ENCODE results near the gene CACNA2D3. TPM values are rescaled to one million over a fixed set of nuclear protein-coding genes. Genes with fewer than 3 reads are reported as not detected.

Gene CACNA2D3
- total RNA-seq, 1 experiment from 2014 or later = 1.6 TPM

- Histone ChIP-seq H3K27me3 (ENCODE audit: control insufficient read depth, insufficient read depth, low read length) (no peaks in the 10 kb centered on the region), H3K36me3 (replicated peaks; ENCODE audit: control insufficient read depth, insufficient read depth, low read length) (peaks cover 1% of the 10 kb centered on the region; the same call in 1 of the 2 replicates), H3K4me3 (ENCODE audit: insufficient read depth, low read depth, low read length) (no peak overlapping the region)
- DNase-seq = no peak
Measured at GRCh38 chr3:54871867-54872266, 749.5 kb downstream of the CACNA2D3 start.

- no peak for DNase-seq
- Histone ChIP-seq H3K36me3 (replicated peaks; ENCODE audit: control insufficient read depth, insufficient read depth, low read length) (peaks cover 1% of the 10 kb centered on the region; the same call in 1 of the 2 replicates), H3K27me3 (ENCODE audit: control insufficient read depth, insufficient read depth, low read length) (no peaks in the 10 kb centered on the region), H3K4me3 (ENCODE audit: insufficient read depth, low read depth, low read length) (no peak overlapping the region)
Measured at GRCh38 chr3:54873059-54874010, 751.0 kb downstream of the CACNA2D3 start.

GRCh38 chr3:54874816-54875556 is 752.6 kb downstream of the CACNA2D3 start:
- no peak overlapping the region for H3K4me3 ChIP-seq (ENCODE audit: insufficient read depth, low read depth, low read length)
- no peak for DNase-seq
- H3K27me3 ChIP-seq (ENCODE audit: control insufficient read depth, insufficient read depth, low read length) = no peaks in the 10 kb centered on the region
- H3K36me3 ChIP-seq (replicated peaks; ENCODE audit: control insufficient read depth, insufficient read depth, low read length) = peaks cover 1% of the 10 kb centered on the region; the same call in 1 of the 2 replicates

- DNase-seq = no peak
- peaks cover 1% of the 10 kb centered on the region; the same call in 1 of the 2 replicates for H3K36me3 ChIP-seq (replicated peaks; ENCODE audit: control insufficient read depth, insufficient read depth, low read length)
- H3K4me3 ChIP-seq (ENCODE audit: insufficient read depth, low read depth, low read length) = no peak overlapping the region
- H3K27me3 ChIP-seq (ENCODE audit: control insufficient read depth, insufficient read depth, low read length) = no peaks in the 10 kb centered on the region
Measured at GRCh38 chr3:54875596-54876268, 753.4 kb downstream of the CACNA2D3 start.

- DNase-seq = no peak
- H3K36me3 ChIP-seq (replicated peaks; ENCODE audit: control insufficient read depth, insufficient read depth, low read length) = no peaks in the 10 kb centered on the region
- no peaks in the 10 kb centered on the region for H3K27me3 ChIP-seq (ENCODE audit: control insufficient read depth, insufficient read depth, low read length)
- H3K4me3 ChIP-seq (ENCODE audit: insufficient read depth, low read depth, low read length) = no peak overlapping the region
Measured at GRCh38 chr3:54876694-54877093, 754.3 kb downstream of the CACNA2D3 start.

- H3K4me3 ChIP-seq (ENCODE audit: insufficient read depth, low read depth, low read length) = no peak overlapping the region
- H3K27me3 ChIP-seq (ENCODE audit: control insufficient read depth, insufficient read depth, low read length) = no peaks in the 10 kb centered on the region
- no peaks in the 10 kb centered on the region for H3K36me3 ChIP-seq (replicated peaks; ENCODE audit: control insufficient read depth, insufficient read depth, low read length)
- DNase-seq = no peak
Measured at GRCh38 chr3:54877730-54878129, 755.4 kb downstream of the CACNA2D3 start.

GRCh38 chr3:54878145-54878544 is 755.8 kb downstream of the CACNA2D3 start:
- Histone ChIP-seq H3K36me3 (replicated peaks; ENCODE audit: control insufficient read depth, insufficient read depth, low read length) (no peaks in the 10 kb centered on the region), H3K4me3 (ENCODE audit: insufficient read depth, low read depth, low read length) (no peak overlapping the region), H3K27me3 (ENCODE audit: control insufficient read depth, insufficient read depth, low read length) (no peaks in the 10 kb centered on the region)
- DNase-seq = no peak

- Histone ChIP-seq H3K27me3 (ENCODE audit: control insufficient read depth, insufficient read depth, low read length) (no peaks in the 10 kb centered on the region), H3K4me3 (ENCODE audit: insufficient read depth, low read depth, low read length) (no peak overlapping the region), H3K36me3 (replicated peaks; ENCODE audit: control insufficient read depth, insufficient read depth, low read length) (no peaks in the 10 kb centered on the region)
- no peak for DNase-seq
Measured at GRCh38 chr3:54882129-54882833, 759.9 kb downstream of the CACNA2D3 start.

GRCh38 chr3:54888162-54888561 is 765.8 kb downstream of the CACNA2D3 start:
- no peak for DNase-seq
- Histone ChIP-seq H3K4me3 (ENCODE audit: insufficient read depth, low read depth, low read length) (no peak overlapping the region), H3K36me3 (replicated peaks; ENCODE audit: control insufficient read depth, insufficient read depth, low read length) (no peaks in the 10 kb centered on the region; the same call in 1 of the 2 replicates), H3K27me3 (ENCODE audit: control insufficient read depth, insufficient read depth, low read length) (no peaks in the 10 kb centered on the region)

- H3K4me3 ChIP-seq (ENCODE audit: insufficient read depth, low read depth, low read length) = no peak overlapping the region
- no peaks in the 10 kb centered on the region; the same call in 1 of the 2 replicates for H3K36me3 ChIP-seq (replicated peaks; ENCODE audit: control insufficient read depth, insufficient read depth, low read length)
- no peak for DNase-seq
- no peaks in the 10 kb centered on the region for H3K27me3 ChIP-seq (ENCODE audit: control insufficient read depth, insufficient read depth, low read length)
Measured at GRCh38 chr3:54888873-54889272, 766.5 kb downstream of the CACNA2D3 start.

GRCh38 chr3:54889731-54890130 is 767.4 kb downstream of the CACNA2D3 start:
- no peak for DNase-seq
- Histone ChIP-seq H3K27me3 (ENCODE audit: control insufficient read depth, insufficient read depth, low read length) (no peaks in the 10 kb centered on the region), H3K4me3 (ENCODE audit: insufficient read depth, low read depth, low read length) (no peak overlapping the region), H3K36me3 (replicated peaks; ENCODE audit: control insufficient read depth, insufficient read depth, low read length) (no peaks in the 10 kb centered on the region; the same call in 1 of the 2 replicates)

GRCh38 chr3:54891540-54891897 is 769.2 kb downstream of the CACNA2D3 start:
- Histone ChIP-seq H3K4me3 (ENCODE audit: insufficient read depth, low read depth, low read length) (no peak overlapping the region), H3K36me3 (replicated peaks; ENCODE audit: control insufficient read depth, insufficient read depth, low read length) (no peaks in the 10 kb centered on the region; the same call in 1 of the 2 replicates), H3K27me3 (ENCODE audit: control insufficient read depth, insufficient read depth, low read length) (no peaks in the 10 kb centered on the region)
- peak; percentile 39 for DNase-seq

GRCh38 chr3:54892168-54892567 is 769.8 kb downstream of the CACNA2D3 start:
- Histone ChIP-seq H3K36me3 (replicated peaks; ENCODE audit: control insufficient read depth, insufficient read depth, low read length) (no peaks in the 10 kb centered on the region; the same call in 1 of the 2 replicates), H3K27me3 (ENCODE audit: control insufficient read depth, insufficient read depth, low read length) (no peaks in the 10 kb centered on the region), H3K4me3 (ENCODE audit: insufficient read depth, low read depth, low read length) (no peak overlapping the region)
- peak; percentile 49 for DNase-seq

- Histone ChIP-seq H3K4me3 (ENCODE audit: insufficient read depth, low read depth, low read length) (no peak overlapping the region), H3K27me3 (ENCODE audit: control insufficient read depth, insufficient read depth, low read length) (no peaks in the 10 kb centered on the region), H3K36me3 (replicated peaks; ENCODE audit: control insufficient read depth, insufficient read depth, low read length) (no peaks in the 10 kb centered on the region)
- DNase-seq = no peak
Measured at GRCh38 chr3:54895613-54896012, 773.3 kb downstream of the CACNA2D3 start.

Measured in H7 (cell line).